ENCODE measurements around the gene CCDC148.
"Not testable (repeated sequence)": the region's sequence is repeated elsewhere in the genome, so short reads cannot be mapped to it uniquely, and the experiment has no call there.

The CCDC148 gene

DNA sequence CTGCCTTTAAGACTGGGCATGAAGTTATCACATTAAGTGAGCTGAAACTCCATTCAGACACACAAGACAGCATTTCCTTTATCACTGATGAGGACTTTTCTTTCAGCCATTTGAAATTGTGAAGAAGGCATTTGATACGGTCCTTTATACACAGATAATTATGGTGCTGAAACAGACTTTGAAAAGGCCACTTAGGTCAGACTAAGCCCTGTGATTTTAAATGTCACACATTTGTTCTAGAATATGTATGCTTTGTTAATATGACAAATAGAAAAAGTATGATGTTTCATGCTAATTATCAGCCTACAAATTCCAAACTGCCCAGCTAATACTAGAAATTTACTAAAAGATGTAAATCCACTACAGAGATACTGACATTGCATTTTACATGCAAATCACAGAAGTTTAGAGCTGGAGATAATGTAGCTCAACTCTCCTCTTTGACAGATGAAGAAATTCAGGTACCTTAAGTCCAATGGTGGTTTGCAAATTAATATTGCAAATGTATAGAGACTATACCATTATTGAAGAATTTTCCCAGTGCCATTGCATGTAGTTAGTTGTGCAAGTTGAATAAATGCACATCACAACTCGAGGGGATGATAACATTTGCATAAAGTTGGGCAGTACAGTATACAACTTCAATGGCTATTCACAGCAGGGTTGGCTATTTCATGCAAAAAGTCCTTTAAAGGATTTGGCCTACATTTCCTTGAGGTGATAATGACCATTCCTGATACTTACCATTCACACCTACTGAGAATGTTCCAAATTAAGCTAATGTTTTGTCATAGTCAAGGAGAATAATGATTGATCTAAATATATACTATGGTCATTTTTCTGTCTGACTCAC, 179.7 kb downstream of the CCDC148 start:
- DNase-seq, result no peak

DNA sequence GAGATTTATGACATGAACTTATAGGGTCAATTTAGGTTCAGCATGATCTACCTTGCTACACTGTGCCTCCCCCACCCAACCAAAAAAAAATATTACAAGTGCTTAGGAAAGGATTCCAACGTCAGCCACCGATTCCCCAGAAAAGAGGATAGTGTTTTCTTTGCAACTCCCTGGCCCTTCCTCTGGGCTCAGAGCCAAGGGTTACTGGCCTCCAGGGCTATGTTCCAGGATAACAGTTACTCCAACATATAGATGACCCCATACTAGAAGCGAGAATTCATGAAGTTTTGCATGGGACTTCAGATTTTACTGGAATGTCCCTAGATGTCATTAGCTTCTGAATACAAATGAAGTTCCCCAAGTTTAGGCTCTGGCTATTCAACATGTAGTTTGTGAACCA, 182.8 kb downstream of the CCDC148 start:
- DNase-seq, result no peak

DNA sequence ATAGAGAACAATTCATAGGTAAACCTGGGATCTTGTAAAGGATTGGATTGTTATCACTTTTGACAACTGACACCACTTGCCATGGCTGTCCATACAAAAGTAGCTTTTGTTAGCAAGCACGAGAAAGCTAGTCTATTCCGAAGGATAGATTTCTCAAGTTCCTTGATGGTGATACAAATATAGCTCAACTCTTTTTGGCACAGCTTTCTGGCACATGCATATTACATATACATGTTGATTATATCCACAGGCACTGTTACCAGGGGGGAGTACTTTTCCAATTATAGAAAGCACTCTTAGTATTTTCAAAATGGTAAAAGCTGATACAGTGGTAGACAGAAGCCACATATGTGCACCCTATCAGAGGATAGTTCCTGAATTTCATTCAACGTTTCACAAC, 186.0 kb downstream of the CCDC148 start:
- no peak for DNase-seq

- DNase-seq, result no peak
Observed at GRCh38 chr2:158269143-158269542, 187.4 kb downstream of the CCDC148 start.

DNA sequence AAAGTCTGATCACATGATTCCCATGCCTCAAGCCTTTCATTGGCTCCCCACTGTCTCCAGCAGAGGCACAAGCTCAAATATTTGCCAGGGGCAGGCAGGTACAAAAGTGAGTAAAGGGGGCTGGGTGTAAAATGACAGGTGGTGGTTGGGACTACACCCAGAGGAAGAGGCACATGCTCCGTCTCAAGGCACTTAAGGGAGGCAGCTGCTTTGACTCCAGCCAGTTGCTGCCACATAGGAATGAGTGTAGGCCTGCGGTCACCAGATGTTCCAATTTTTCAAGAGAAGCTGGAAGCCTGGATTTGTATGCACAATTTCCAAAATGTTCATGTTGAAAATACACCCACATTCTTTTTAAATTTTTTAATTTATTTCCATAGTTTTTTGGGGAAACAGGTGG, 190.4 kb downstream of the CCDC148 start:
- DNase-seq, result no peak

- DNase-seq, result no peak
Observed at GRCh38 chr2:158255257-158255656, 201.3 kb downstream of the CCDC148 start.

DNA sequence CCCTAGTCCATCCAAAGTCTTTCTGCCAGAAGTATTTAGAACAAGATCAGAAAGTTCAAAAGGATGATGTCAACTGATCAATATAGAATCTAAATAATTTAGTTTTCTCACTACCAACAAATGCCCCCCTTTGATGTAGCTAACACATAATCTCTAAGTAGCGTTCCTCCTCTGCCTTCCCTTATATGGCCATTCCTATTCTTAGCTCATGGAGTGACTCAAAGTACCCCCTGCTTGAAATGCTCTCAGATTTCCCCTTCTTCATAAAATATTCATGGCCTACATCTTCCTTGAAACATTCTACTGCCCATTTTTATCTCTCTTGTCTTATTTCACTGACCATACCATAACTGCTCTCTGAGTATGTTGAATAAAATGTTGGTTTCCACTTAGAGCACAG, 203.4 kb downstream of the CCDC148 start:
- no peak for DNase-seq

DNA sequence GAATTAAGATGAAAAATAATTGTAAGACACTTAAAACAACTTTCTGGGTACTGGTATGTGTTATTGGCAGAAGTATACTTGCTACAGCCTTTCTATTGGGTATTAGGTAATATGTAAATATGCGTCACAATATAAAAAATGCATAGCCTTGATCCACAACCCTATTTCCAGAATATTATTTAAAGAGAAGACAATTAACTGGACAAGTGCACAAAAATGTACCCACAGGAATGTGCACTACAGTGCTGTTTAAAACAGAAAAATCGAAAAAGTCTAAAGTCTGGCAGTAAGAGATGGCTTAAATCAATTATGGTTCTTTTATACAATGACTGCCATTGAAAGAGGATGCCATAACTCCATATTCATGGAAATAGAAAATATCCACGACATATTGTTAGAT, 205.2 kb downstream of the CCDC148 start:
- DNase-seq, result no peak

DNA sequence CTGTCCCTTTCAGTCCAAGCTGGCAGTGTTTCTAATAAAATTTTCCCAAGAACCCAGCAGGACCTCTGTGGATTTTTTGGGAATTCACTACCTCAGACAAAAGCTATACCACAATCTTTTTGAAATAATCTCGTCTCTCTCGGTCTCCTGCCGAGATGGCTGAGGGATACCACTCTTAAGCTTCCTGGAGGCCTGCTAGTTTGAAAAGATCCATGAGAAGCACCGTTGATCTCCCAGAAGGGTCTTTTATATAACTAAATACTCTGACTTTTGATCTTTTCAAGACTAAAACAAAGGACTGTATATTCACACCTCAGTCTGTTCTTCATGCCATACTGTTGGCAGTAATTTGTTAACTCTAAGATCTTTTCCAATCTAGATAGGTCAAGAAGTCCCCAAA, 213.2 kb downstream of the CCDC148 start:
- no peak for DNase-seq

DNA sequence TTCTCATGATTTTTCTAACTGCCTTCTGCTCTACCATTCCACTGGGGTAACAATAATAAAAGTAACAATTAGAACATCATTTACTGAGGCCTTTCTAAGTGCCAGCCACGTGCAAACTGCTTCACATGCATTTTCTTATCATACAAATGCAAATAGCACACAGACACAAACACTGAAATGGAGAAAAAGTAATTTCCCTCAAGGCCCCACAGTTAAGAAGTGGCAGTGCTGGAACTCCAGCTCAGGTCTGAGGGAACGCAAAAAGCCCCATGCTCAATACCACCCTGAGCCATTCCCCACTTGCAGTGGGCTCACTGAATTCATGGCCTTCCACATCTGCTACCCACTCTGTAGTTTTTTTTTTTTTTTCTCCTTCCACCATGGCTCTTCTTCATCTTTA, 214.3 kb downstream of the CCDC148 start:
- no peak for DNase-seq

DNA sequence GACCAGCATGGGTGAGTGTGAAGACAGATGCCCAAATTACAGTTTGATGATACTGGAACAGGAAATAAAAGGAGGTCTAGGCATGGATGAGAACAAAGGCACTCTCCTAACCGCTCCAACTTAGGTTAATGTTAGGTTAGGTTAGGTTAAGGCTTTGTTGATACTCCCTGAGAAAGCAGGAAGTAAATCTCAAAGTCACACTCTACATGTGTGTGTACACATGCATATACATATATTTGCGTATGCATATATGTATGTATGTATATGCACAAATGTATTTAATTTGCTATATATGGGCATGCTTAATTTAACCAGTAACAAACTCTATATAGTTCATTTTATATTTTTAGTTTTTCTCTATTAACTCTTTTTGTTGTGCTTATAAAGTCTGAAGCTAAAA, 215.6 kb downstream of the CCDC148 start:
- DNase-seq, result no peak

DNA sequence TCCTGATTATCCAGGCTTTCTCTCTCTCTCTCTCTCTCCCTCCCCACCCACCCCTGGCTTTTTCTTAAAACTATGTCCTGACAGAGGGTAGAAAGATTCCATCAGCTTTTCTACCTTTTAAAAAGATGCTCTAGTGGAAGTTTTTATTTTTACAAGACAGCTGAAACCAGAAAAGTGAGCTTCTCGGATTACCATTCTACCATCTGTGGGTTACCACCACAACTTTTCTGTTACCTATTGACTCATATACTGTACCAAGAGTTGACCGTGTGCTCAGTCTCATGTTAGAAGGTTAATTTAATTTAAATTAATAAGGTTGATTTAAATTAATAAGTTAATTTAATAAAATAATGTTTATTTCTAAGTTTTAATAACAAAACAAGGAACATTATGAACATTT, 217.3 kb downstream of the CCDC148 start:
- peak in 1 of 2 experiments; percentile 37 for DNase-seq

GRCh38 chr2:158234497-158234896, 222.1 kb downstream of the CCDC148 start:
- no peak for DNase-seq

GRCh38 chr2:158232476-158232875, 224.1 kb downstream of the CCDC148 start:
- no peak for DNase-seq

GRCh38 chr2:158228943-158229508, 227.5 kb downstream of the CCDC148 start:
- peak; percentile 11 to 30 for DNase-seq

- DNase-seq, result not testable (repeated sequence)
Observed at GRCh38 chr2:158223066-158223465, 233.5 kb downstream of the CCDC148 start.

DNA sequence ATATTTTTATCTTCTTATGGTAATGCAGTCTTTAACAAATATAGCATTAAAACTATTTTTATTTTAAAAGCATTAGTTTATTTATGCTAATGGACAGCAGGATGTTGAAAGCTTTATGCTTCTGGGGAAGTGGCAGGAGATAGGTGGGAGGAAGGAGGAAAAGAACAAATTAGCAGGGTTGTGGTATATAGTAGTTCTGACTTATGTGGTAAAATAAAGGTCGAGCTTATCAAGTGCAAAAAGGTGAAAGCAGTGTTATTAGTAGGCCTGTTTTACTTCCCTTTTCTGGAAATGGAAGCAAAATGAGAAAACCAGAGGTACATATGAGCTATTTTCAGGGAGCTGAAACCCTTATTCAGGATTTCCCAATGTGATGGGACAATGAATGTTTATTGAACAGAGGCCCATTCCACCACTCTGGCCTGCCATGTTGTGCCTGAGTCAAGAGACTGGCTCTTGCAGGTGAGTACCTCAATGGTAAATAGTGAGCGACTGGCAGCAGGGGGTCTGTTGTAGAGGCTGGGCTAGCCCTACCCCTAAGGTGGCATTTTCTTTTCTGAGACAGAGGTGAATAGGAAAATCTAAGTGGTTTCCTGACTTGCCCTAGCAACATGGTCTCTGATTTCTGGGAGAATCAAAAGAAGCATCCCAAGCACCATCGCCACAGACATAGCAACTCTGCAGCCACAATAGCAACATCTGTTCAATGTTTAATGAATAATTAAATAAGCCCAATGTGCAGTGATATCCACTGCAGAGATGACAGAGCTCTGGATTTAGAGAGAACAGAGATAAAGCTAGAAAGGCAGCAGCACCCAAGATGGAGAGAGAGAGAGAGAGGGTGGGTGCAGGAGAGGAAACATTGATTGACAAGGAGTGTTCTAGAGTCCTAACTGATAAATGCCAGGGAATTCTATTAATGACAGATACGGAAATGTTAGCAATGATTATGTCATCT, 235.2 kb downstream of the CCDC148 start:
- peak; percentile 55 to 63 for DNase-seq

GRCh38 chr2:158217593-158217992, 239.0 kb downstream of the CCDC148 start:
- DNase-seq, result peak; percentile 90 to 91

DNA sequence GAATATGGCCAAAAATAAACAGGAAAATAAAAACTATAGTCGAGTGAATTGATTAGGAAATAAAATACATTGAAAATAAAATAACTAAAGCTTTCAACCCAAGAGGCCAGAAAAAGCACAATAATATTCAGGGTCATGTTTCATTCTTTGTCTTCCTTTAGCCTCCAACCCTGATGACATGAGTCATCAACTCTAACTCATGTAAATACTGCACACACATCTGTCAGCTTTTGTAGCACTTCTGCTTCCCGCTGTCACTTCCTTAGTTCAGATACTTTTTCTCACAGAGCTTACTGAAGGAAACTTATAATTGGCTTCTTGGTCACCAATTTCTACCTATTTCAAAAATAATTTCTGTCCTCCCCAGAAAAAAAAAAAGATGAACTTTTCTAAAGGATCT, 242.1 kb downstream of the CCDC148 start:
- DNase-seq, result peak; percentile 99

DNA sequence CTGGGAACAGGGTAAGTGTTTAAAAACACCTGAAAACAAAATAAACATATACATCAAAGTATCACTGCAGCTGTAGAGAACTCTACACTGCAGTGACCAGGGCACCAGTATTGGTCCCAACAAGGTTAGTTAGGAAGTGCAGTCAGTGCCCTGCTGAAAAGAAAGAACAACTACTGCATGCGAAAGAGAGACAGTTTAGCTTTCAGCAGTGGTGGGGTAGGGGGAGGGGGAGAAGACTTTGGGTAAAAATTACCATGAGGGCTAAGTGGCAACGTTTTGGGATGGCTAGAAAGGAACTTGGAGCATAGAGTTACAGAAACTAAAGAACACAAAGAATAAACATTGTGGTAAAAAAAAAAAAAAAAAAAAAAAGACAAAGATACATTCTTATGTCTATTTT, 242.8 kb downstream of the CCDC148 start:
- peak; percentile 38 to 41 for DNase-seq

DNA sequence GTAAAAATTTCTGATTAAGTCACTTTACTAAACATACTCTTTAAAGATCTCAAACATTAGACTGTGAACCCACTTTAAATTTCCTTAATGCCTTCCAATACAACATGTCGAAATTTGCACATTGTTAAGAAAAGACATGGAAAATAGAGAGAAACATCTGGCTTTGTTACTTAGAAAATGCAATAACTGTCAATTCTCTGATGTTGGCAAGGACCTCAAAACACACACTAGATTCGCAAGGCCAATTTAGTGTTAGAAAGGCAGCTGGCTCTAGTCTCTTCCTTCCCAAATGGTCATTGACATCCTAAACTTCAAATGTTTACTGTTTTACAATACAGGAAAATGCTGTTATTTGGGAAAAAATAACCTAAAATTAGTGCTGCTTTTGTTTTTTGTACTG, 244.3 kb downstream of the CCDC148 start:
- no peak for DNase-seq

- DNase-seq, result no peak
Observed at GRCh38 chr2:158211502-158211901, 245.1 kb downstream of the CCDC148 start.

DNA sequence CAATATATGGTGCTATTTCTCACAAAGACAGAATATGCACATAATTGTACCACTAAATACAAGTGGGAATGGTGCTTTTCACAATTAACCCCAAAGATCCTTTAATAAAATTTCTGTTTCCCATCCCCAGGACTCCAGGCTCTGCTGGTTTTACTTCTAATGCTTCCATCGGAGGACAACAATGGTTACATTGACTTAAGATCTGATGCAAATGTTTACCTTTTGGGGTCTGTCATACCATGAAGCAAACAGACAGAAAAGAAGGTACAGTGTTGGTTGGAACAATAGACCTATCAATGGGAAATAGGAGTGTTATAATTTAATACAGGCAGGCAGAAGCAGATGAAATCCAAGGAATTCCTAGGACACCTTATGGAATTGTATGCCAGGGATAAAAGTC, 249.2 kb downstream of the CCDC148 start:
- DNase-seq, result no peak

GRCh38 chr2:158205215-158205614, 251.3 kb downstream of the CCDC148 start:
- DNase-seq, result no peak

All from Kasumi-1 (cell line).